ACC112 (cell line): Measurements from ENCODE around the gene SLC12A7.

Source experiments
- H2AFZ ChIP-seq: fragments of 200-600 bp; sonication (generic); one replicate; pipeline ENCODE4 v1.6.0; 2017; ENCODE audit warnings: antibody characterized with exemption, low read length; ENCODE audit not compliant: unreplicated experiment
- H3K27ac ChIP-seq: fragments of 200-600 bp; sonication (generic); 2 replicates; pipeline ENCODE4 v1.5.1; 2014; ENCODE audit warnings: low read depth, mild to moderate bottlenecking, antibody characterized with exemption, low read length, moderate library complexity
- H3K27me3 ChIP-seq: fragments of 200-600 bp; sonication (generic); 2 replicates; pipeline ENCODE4 v1.6.1; 2014; ENCODE audit warnings: mild to moderate bottlenecking, antibody characterized with exemption, low read length, moderate library complexity, mixed read lengths; ENCODE audit not compliant: insufficient read depth
- H3K36me3 ChIP-seq: fragments of 200-600 bp; sonication (generic); 2 replicates; pipeline ENCODE4 v1.6.1; 2016; ENCODE audit warnings: mild to moderate bottlenecking, antibody characterized with exemption, low read length, moderate library complexity, mixed read lengths; ENCODE audit not compliant: insufficient read depth
- H3K4me1 ChIP-seq: fragments of 200-600 bp; sonication (generic); one replicate; pipeline ENCODE4 v1.6.1; 2016; ENCODE audit warnings: low read length, mixed read lengths; ENCODE audit not compliant: insufficient read depth, unreplicated experiment, control insufficient read depth
- H3K4me3 ChIP-seq: fragments of 200-600 bp; sonication (generic); 2 replicates; pipeline ENCODE4 v1.5.1; 2014; ENCODE audit warnings: mild to moderate bottlenecking, low read depth, low read length
- H3K79me2 ChIP-seq: fragments of 200-600 bp; sonication (generic); one replicate; pipeline ENCODE4 v1.6.0; 2016; ENCODE audit warnings: low read length; ENCODE audit not compliant: control insufficient read depth, unreplicated experiment, insufficient read depth

SLC12A7 gene

GRCh38 chr5:1140818-1141189 is 28.9 kb upstream of the SLC12A7 start:
- Histone ChIP-seq H2AFZ (no peak overlapping the region), H3K27ac (no peak overlapping the region), H3K4me1 (no peaks in the 10 kb centered on the region), H3K4me3 (no peak overlapping the region), H3K27me3 (peaks cover 9% of the 10 kb centered on the region; the same call in 1 of the 2 replicates), H3K36me3 (no peaks in the 10 kb centered on the region), H3K79me2 (no peaks in the 10 kb centered on the region)

- Histone ChIP-seq H3K36me3 (no peaks in the 10 kb centered on the region), H3K4me3 (no peak overlapping the region), H3K27ac (no peak overlapping the region), H2AFZ (no peak overlapping the region), H3K79me2 (no peaks in the 10 kb centered on the region), H3K4me1 (no peaks in the 10 kb centered on the region), H3K27me3 (peaks cover 9% of the 10 kb centered on the region; the same call in 1 of the 2 replicates)
These were observed 28.4 kb upstream of the SLC12A7 start for GRCh38 chr5:1140171-1140817.

GRCh38 chr5:1139331-1140170 is 27.7 kb upstream of the SLC12A7 start:
- H3K27ac ChIP-seq: no peak overlapping the region
- H3K79me2 ChIP-seq: no peaks in the 10 kb centered on the region
- no peaks in the 10 kb centered on the region for H3K36me3 ChIP-seq
- H3K4me3 ChIP-seq: no peak overlapping the region
- H3K4me1 ChIP-seq: no peaks in the 10 kb centered on the region
- no peak overlapping the region for H2AFZ ChIP-seq
- H3K27me3 ChIP-seq: peaks cover 10% of the 10 kb centered on the region; the same call in 1 of the 2 replicates

GRCh38 chr5:1138445-1139245 is 26.8 kb upstream of the SLC12A7 start:
- Histone ChIP-seq H3K27ac (no peak overlapping the region), H2AFZ (no peak overlapping the region), H3K79me2 (no peaks in the 10 kb centered on the region), H3K4me3 (no peak overlapping the region), H3K27me3 (peaks cover 12% of the 10 kb centered on the region; the same call in 1 of the 2 replicates), H3K4me1 (no peaks in the 10 kb centered on the region), H3K36me3 (no peaks in the 10 kb centered on the region)

- H3K27me3 ChIP-seq: peaks cover 12% of the 10 kb centered on the region; the same call in 1 of the 2 replicates
- H2AFZ ChIP-seq: no peak overlapping the region
- no peak overlapping the region for H3K4me3 ChIP-seq
- H3K79me2 ChIP-seq: no peaks in the 10 kb centered on the region
- no peaks in the 10 kb centered on the region for H3K4me1 ChIP-seq
- no peak overlapping the region for H3K27ac ChIP-seq
- H3K36me3 ChIP-seq: no peaks in the 10 kb centered on the region
These were observed 25.9 kb upstream of the SLC12A7 start for GRCh38 chr5:1137567-1138444.

GRCh38 chr5:1136814-1137213 is 25.0 kb upstream of the SLC12A7 start:
- peaks cover 12% of the 10 kb centered on the region; the same call in 1 of the 2 replicates for H3K27me3 ChIP-seq
- H3K36me3 ChIP-seq: no peaks in the 10 kb centered on the region
- no peaks in the 10 kb centered on the region for H3K79me2 ChIP-seq
- no peaks in the 10 kb centered on the region for H3K4me1 ChIP-seq
- no peak overlapping the region for H3K27ac ChIP-seq
- no peak overlapping the region for H2AFZ ChIP-seq
- no peak overlapping the region for H3K4me3 ChIP-seq

GRCh38 chr5:1135696-1136525 is 24.0 kb upstream of the SLC12A7 start:
- Histone ChIP-seq H2AFZ (no peak overlapping the region), H3K4me3 (no peak overlapping the region), H3K79me2 (no peaks in the 10 kb centered on the region), H3K36me3 (no peaks in the 10 kb centered on the region), H3K27me3 (peaks cover 8% of the 10 kb centered on the region; the same call in 1 of the 2 replicates), H3K27ac (no peak overlapping the region), H3K4me1 (no peaks in the 10 kb centered on the region)

- Histone ChIP-seq H3K27me3 (peaks cover 3% of the 10 kb centered on the region; the same call in 1 of the 2 replicates), H3K36me3 (no peaks in the 10 kb centered on the region), H3K4me1 (no peaks in the 10 kb centered on the region), H3K79me2 (no peaks in the 10 kb centered on the region), H2AFZ (no peak overlapping the region), H3K4me3 (no peak overlapping the region), H3K27ac (no peak overlapping the region)
These were observed 22.6 kb upstream of the SLC12A7 start for GRCh38 chr5:1134478-1134877.

GRCh38 chr5:1133510-1134201 is 21.8 kb upstream of the SLC12A7 start:
- no peak overlapping the region for H2AFZ ChIP-seq
- no peaks in the 10 kb centered on the region for H3K79me2 ChIP-seq
- H3K4me3 ChIP-seq: no peak overlapping the region
- H3K36me3 ChIP-seq: no peaks in the 10 kb centered on the region
- no peak overlapping the region for H3K27ac ChIP-seq
- peaks cover 3% of the 10 kb centered on the region; the same call in 1 of the 2 replicates for H3K27me3 ChIP-seq
- H3K4me1 ChIP-seq: no peaks in the 10 kb centered on the region
